Neural progenitor cell (in vitro differentiated cells): Measurements from ENCODE around the gene TMEM132E. TPM values are rescaled to one million over a fixed set of nuclear protein-coding genes. Genes with fewer than 3 reads are reported as not detected.

ENCODE experiments used
- DNase-seq: peaks from one replicate; pipeline ENCODE4 v3.0.0-alpha.2; 2016; ENCODE audit warnings: low spot score
- H2AFZ ChIP-seq: fragments of 200-600 bp; sonication (generic); replicated peaks from 2 replicates; pipeline ENCODE4 v1.6.1; 2016; ENCODE audit warnings: antibody characterized with exemption
- H3F3A ChIP-seq: fragments of 200-600 bp; sonication (generic); 2 replicates; pipeline ENCODE4 v1.6.1; 2016; ENCODE audit warnings: antibody characterized with exemption, low read depth
- H3K27ac ChIP-seq: fragments of 200-600 bp; sonication (generic); 2 replicates; pipeline ENCODE4 v1.5.1; 2016; ENCODE audit warnings: mild to moderate bottlenecking
- H3K27me3 ChIP-seq: fragments of 200-600 bp; sonication (generic); 2 replicates; pipeline ENCODE4 v1.6.1; 2016; ENCODE audit warnings: mild to moderate bottlenecking, moderate library complexity
- H3K36me3 ChIP-seq: fragments of 200-600 bp; sonication (generic); 2 replicates; pipeline ENCODE4 v1.5.1; 2016
- H3K4me1 ChIP-seq: fragments of 200-600 bp; sonication (generic); 2 replicates; pipeline ENCODE4 v1.6.1; 2016; ENCODE audit warnings: mixed run types
- H3K4me2 ChIP-seq: fragments of 200-600 bp; sonication (generic); 2 replicates; pipeline ENCODE4 v1.6.1; 2016
- H3K4me3 ChIP-seq: fragments of 200-600 bp; sonication (generic); 2 replicates; pipeline ENCODE4 v1.5.1; 2016
- H3K79me2 ChIP-seq: fragments of 200-600 bp; sonication (generic); 2 replicates; pipeline ENCODE4 v1.6.1; 2016; ENCODE audit warnings: low read depth
- H3K9ac ChIP-seq: fragments of 200-600 bp; sonication (generic); 2 replicates; pipeline ENCODE4 v1.6.1; 2016
- H3K9me3 ChIP-seq: fragments of 200-600 bp; sonication (generic); 2 replicates; pipeline ENCODE4 v1.5.1; 2016; ENCODE audit warnings: low read depth
- H4K20me1 ChIP-seq: fragments of 200-600 bp; sonication (generic); 2 replicates; pipeline ENCODE4 v1.6.1; 2016; ENCODE audit warnings: low read depth
- H3K27ac Mint-ChIP-seq: 3 replicates; pipeline ENCODE4 v1.8.0; 2021; ENCODE audit warnings: mixed read lengths
- H3K27me3 Mint-ChIP-seq: 2 replicates; pipeline ENCODE4 v1.8.0; 2022; ENCODE audit warnings: low read depth, mild to moderate bottlenecking, inconsistent platforms, moderate library complexity, mixed read lengths; ENCODE audit not compliant: insufficient read depth
- H3K36me3 Mint-ChIP-seq: 3 replicates; pipeline ENCODE4 v1.8.0; 2021; ENCODE audit warnings: mixed read lengths
- H3K4me1 Mint-ChIP-seq: 3 replicates; pipeline ENCODE4 v1.8.0; 2021; ENCODE audit warnings: mixed read lengths
- H3K4me3 Mint-ChIP-seq: 3 replicates; pipeline ENCODE4 v1.8.0; 2021; ENCODE audit warnings: mild to moderate bottlenecking, moderate library complexity, mixed read lengths
- H3K9me3 Mint-ChIP-seq: 3 replicates; pipeline ENCODE4 v1.8.0; 2020; ENCODE audit warnings: mixed read lengths
- EZH2 ChIP-seq: fragments of 200-600 bp; sonication (generic); IDR thresholded peaks from 2 replicates; pipeline ENCODE4 v1.6.1; 2017; ENCODE audit warnings: antibody characterized with exemption, mild to moderate bottlenecking, moderate library complexity
- EZH2phosphoT487 ChIP-seq: fragments of 200-600 bp; sonication (generic); IDR thresholded peaks from 2 replicates; pipeline ENCODE4 v1.6.1; 2017; ENCODE audit warnings: antibody characterized with exemption
- total RNA-seq: library from RNA; depleted of rRNA; stranded (reverse); fragments of >200 nt; gene quantifications from 2 replicates; pipeline ENCODE4 v1.2.3, GENCODE V29; 2015; ENCODE audit warnings: low replicate concordance
- TF ChIP-seq, protein P1 (sequence below): fragments of 200-600 bp; sonication (generic); IDR thresholded peaks from 2 replicates; pipeline ENCODE4 v1.5.1; 2017; ENCODE audit warnings: antibody characterized with exemption, mild to moderate bottlenecking

Gene TMEM132E
- total RNA-seq, 1 donor from 2014 or later, result 0.21 TPM

- Histone ChIP-seq H4K20me1 (no peaks in the 10 kb centered on the region), H3K4me1 (peaks cover 22% of the 10 kb centered on the region), H3K79me2 (no peaks in the 10 kb centered on the region), H3K9me3 (no peaks in the 10 kb centered on the region), H3F3A (no peaks in the 10 kb centered on the region), H3K27me3 (peaks cover 28% of the 10 kb centered on the region), H3K4me2 (peak overlapping the region; percentile 59), H2AFZ (peak overlapping the region; percentile 57), H3K4me3 (no peak overlapping the region), H3K9ac (no peak overlapping the region), H3K36me3 (no peaks in the 10 kb centered on the region), H3K27ac (no peak overlapping the region)
- no peak for DNase-seq
- Mint-ChIP-seq H3K4me1 (peaks cover 23% of the 10 kb centered on the region), H3K36me3 (no peaks in the 10 kb centered on the region), H3K9me3 (no peaks in the 10 kb centered on the region), H3K27me3 (peaks cover 13% of the 10 kb centered on the region), H3K4me3 (no peak overlapping the region), H3K27ac (peak overlapping the region; percentile 87)
- TF ChIP-seq EZH2phosphoT487 (no peak), EZH2 (no peak)
- TF ChIP-seq, protein P1, sequence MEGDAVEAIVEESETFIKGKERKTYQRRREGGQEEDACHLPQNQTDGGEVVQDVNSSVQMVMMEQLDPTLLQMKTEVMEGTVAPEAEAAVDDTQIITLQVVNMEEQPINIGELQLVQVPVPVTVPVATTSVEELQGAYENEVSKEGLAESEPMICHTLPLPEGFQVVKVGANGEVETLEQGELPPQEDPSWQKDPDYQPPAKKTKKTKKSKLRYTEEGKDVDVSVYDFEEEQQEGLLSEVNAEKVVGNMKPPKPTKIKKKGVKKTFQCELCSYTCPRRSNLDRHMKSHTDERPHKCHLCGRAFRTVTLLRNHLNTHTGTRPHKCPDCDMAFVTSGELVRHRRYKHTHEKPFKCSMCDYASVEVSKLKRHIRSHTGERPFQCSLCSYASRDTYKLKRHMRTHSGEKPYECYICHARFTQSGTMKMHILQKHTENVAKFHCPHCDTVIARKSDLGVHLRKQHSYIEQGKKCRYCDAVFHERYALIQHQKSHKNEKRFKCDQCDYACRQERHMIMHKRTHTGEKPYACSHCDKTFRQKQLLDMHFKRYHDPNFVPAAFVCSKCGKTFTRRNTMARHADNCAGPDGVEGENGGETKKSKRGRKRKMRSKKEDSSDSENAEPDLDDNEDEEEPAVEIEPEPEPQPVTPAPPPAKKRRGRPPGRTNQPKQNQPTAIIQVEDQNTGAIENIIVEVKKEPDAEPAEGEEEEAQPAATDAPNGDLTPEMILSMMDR, result no peak
Measured at GRCh38 chr17:34623856-34624766, 44.7 kb downstream of the TMEM132E start.

GRCh38 chr17:34624767-34625383, 45.5 kb downstream of the TMEM132E start:
- peak; percentile 68 for DNase-seq
- peaks cover 28% of the 10 kb centered on the region for H3K27me3 ChIP-seq
- peak overlapping the region; percentile 5 for H3K4me3 Mint-ChIP-seq
- H3K9me3 ChIP-seq, result no peaks in the 10 kb centered on the region
- peak overlapping the region; percentile 58 for H3K27ac Mint-ChIP-seq
- H3K27me3 Mint-ChIP-seq, result peaks cover 14% of the 10 kb centered on the region
- no peak overlapping the region for H3K4me3 ChIP-seq
- peaks cover 22% of the 10 kb centered on the region for H3K4me1 ChIP-seq
- no peak overlapping the region for H3K27ac ChIP-seq
- H3K4me2 ChIP-seq, result peak overlapping the region; percentile 59
- peak overlapping the region; percentile 91 for H2AFZ ChIP-seq
- no peaks in the 10 kb centered on the region for H3K36me3 ChIP-seq
- no peaks in the 10 kb centered on the region for H3F3A ChIP-seq
- H3K9ac ChIP-seq, result no peak overlapping the region
- H3K4me1 Mint-ChIP-seq, result peaks cover 23% of the 10 kb centered on the region
- no peaks in the 10 kb centered on the region for H3K9me3 Mint-ChIP-seq
- TF ChIP-seq EZH2phosphoT487 (no peak), EZH2 (no peak)
- TF ChIP-seq, protein P1, result no peak
- no peaks in the 10 kb centered on the region for H3K79me2 ChIP-seq
- no peaks in the 10 kb centered on the region for H4K20me1 ChIP-seq
- no peaks in the 10 kb centered on the region for H3K36me3 Mint-ChIP-seq

- Histone ChIP-seq H3K4me1 (peaks cover 22% of the 10 kb centered on the region), H4K20me1 (no peaks in the 10 kb centered on the region), H3K36me3 (no peaks in the 10 kb centered on the region), H3K9me3 (no peaks in the 10 kb centered on the region), H3K79me2 (no peaks in the 10 kb centered on the region), H3K4me2 (no peak overlapping the region), H2AFZ (no peak overlapping the region), H3K4me3 (no peak overlapping the region), H3F3A (no peaks in the 10 kb centered on the region), H3K27ac (no peak overlapping the region), H3K27me3 (peaks cover 28% of the 10 kb centered on the region), H3K9ac (no peak overlapping the region)
- peaks cover 17% of the 10 kb centered on the region for H3K27me3 Mint-ChIP-seq
- H3K36me3 Mint-ChIP-seq, result no peaks in the 10 kb centered on the region
- H3K4me3 Mint-ChIP-seq, result no peak overlapping the region
- H3K4me1 Mint-ChIP-seq, result peaks cover 20% of the 10 kb centered on the region
- no peak overlapping the region for H3K27ac Mint-ChIP-seq
- no peaks in the 10 kb centered on the region for H3K9me3 Mint-ChIP-seq
- DNase-seq, result no peak
- TF ChIP-seq EZH2phosphoT487 (no peak), EZH2 (peak; percentile 30)
Measured at GRCh38 chr17:34626121-34626681, 46.8 kb downstream of the TMEM132E start.
